Suprapubic skin (tissue), 3 donors: ENCODE results near the gene NTMT1.

Source experiments
- EP300 ChIP-seq: sonication (generic); formaldehyde crosslinking; IDR thresholded peaks from one replicate; pipeline ENCODE4 v1.6.1; 2017; ENCODE audit warnings: antibody characterized with exemption
- TF ChIP-seq, protein P1 (sequence below), 2 donors: fragments of 200-600 bp in 1 of 2; fragments of 450-650 bp in 1 of 2; sonication (generic) in 1 of 2; IDR thresholded peaks; one replicate each; pipeline ENCODE4 v1.5.1; 2016 to 2019; ENCODE audit warnings: antibody characterized with exemption in 2 of 2, mild to moderate bottlenecking in 1 of 2, moderate library complexity in 1 of 2

DNA sequence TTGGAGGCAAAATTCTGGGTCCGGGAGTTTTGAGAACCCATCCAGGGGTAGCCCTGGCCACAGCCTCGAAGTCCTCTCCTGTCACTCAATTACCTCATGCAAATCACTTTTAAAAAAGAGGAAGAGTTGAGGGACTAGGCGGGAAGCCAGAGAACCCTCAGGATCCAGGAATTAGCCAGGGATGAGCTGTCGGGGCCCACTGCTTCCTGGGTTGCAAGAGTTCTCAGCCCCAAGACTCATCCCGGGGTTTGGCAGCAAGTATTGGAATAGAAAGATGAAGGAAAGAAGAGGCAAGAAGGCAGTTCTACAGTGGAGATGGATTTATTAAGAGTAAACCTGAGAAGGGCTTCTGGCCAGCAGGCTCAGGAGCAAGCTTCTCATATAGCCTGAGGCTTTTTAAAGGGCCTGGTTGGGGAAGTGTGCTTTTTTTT lies 30.6 kb upstream of the NTMT1 start:
- no peak for TF ChIP-seq EP300
- TF ChIP-seq, protein P1, sequence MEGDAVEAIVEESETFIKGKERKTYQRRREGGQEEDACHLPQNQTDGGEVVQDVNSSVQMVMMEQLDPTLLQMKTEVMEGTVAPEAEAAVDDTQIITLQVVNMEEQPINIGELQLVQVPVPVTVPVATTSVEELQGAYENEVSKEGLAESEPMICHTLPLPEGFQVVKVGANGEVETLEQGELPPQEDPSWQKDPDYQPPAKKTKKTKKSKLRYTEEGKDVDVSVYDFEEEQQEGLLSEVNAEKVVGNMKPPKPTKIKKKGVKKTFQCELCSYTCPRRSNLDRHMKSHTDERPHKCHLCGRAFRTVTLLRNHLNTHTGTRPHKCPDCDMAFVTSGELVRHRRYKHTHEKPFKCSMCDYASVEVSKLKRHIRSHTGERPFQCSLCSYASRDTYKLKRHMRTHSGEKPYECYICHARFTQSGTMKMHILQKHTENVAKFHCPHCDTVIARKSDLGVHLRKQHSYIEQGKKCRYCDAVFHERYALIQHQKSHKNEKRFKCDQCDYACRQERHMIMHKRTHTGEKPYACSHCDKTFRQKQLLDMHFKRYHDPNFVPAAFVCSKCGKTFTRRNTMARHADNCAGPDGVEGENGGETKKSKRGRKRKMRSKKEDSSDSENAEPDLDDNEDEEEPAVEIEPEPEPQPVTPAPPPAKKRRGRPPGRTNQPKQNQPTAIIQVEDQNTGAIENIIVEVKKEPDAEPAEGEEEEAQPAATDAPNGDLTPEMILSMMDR (IDR thresholded peaks at IDR 0.05): no peak
